PC-3 (cell line): Measurements from ENCODE around the gene TPK1.

Source experiments
- EZH2 ChIP-seq: fragments of 300-600 bp; sonication (generic); IDR thresholded peaks from one replicate; pipeline ENCODE4 v1.6.1; 2017; ENCODE audit warnings: antibody characterized with exemption, mild to moderate bottlenecking, low read length; ENCODE audit not compliant: unreplicated experiment
- TF ChIP-seq, protein P1 (sequence below): fragments of 300-600 bp; sonication (generic); conservative IDR thresholded peaks from 2 replicates; pipeline ENCODE4 v1.5.1; 2017; ENCODE audit warnings: antibody characterized with exemption, low read depth, mild to moderate bottlenecking, low read length

DNA sequence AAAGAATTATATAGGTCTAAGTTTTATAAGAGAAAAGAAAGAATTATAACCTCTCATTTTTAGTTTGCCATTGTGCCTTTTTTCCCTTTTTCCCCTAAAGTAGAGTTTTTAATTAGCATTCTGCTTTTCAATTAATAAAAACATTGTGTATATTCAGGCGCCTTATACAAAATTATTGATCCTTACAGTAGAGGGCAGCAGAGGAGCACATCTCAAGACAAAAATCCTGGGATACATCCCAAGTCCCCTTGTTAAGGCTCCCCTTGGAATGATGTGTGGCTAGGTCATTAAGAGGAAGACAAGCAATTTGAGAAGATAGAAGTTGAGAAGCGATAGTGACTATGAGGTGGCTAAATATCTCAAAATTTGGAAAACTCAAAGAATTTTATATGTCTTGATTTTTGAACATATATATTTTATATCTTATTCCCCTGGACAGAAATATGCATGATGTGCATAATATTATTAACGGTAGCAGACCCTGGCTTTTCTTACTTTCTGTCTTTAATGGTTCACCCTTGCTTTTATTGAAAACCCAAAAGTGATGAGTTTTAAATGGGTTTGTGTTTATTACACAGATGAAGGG, 19.1 kb upstream of the TPK1 start:
- TF ChIP-seq, protein P1, sequence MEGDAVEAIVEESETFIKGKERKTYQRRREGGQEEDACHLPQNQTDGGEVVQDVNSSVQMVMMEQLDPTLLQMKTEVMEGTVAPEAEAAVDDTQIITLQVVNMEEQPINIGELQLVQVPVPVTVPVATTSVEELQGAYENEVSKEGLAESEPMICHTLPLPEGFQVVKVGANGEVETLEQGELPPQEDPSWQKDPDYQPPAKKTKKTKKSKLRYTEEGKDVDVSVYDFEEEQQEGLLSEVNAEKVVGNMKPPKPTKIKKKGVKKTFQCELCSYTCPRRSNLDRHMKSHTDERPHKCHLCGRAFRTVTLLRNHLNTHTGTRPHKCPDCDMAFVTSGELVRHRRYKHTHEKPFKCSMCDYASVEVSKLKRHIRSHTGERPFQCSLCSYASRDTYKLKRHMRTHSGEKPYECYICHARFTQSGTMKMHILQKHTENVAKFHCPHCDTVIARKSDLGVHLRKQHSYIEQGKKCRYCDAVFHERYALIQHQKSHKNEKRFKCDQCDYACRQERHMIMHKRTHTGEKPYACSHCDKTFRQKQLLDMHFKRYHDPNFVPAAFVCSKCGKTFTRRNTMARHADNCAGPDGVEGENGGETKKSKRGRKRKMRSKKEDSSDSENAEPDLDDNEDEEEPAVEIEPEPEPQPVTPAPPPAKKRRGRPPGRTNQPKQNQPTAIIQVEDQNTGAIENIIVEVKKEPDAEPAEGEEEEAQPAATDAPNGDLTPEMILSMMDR, result peak; percentile 70
- TF ChIP-seq EZH2, result no peak
